HepG2 (cell line): ENCODE measurements around the gene DHRS13. TPM values are rescaled to one million over a fixed set of nuclear protein-coding genes. Genes with fewer than 3 reads are reported as not detected.

ENCODE experiments used
- EHMT2 ChIP-seq: fragments of 200-600 bp; sonication (generic); IDR thresholded peaks from 2 replicates; pipeline ENCODE4 v1.7.0; 2017; ENCODE audit warnings: antibody characterized with exemption, low read depth, low read length, borderline replicate concordance
- FOXA1 ChIP-seq, 2 experiments: fragments of 450-650 bp in 1 of 2; sonication (generic) in 1 of 2; formaldehyde crosslinking in 1 of 2; IDR thresholded peaks; 2 replicates each; pipeline versions ENCODE4 v1.4.0 to v1.6.1; 2016 to 2020; ENCODE audit warnings: missing genetic modification reagents in 1 of 2
- FOXJ3 ChIP-seq: sonication (generic); formaldehyde crosslinking; IDR thresholded peaks from 2 replicates; pipeline ENCODE4 v1.4.0; 2020; ENCODE audit warnings: missing genetic modification reagents, mild to moderate bottlenecking, borderline replicate concordance
- FOXK1 ChIP-seq: sonication (generic); formaldehyde crosslinking; IDR thresholded peaks from 2 replicates; pipeline ENCODE4 v1.4.0; 2020; ENCODE audit warnings: low read depth, missing genetic modification reagents, borderline replicate concordance
- HCFC1 ChIP-seq: fragments of 150-350 bp; IDR thresholded peaks from 2 replicates; pipeline ENCODE4 v1.6.1; 2014; ENCODE audit warnings: low read depth, low read length
- HMG20B ChIP-seq: conservative IDR thresholded peaks from 2 replicates; pipeline ENCODE4 v1.6.1; 2016; ENCODE audit warnings: missing genetic modification reagents, missing compliant biosample characterization
- NR2F2 ChIP-seq: IDR thresholded peaks from 2 replicates; pipeline ENCODE4 v1.6.1; 2012; ENCODE audit warnings: low read depth, inconsistent platforms, borderline replicate concordance
- ZFP36L2 ChIP-seq: sonication (generic); formaldehyde crosslinking; IDR thresholded peaks from 2 replicates; pipeline ENCODE4 v1.4.0; 2020; ENCODE audit warnings: missing genetic modification reagents
- ZFP41 ChIP-seq: sonication (generic); formaldehyde crosslinking; IDR thresholded peaks from 2 replicates; pipeline ENCODE4 v1.4.0; 2020; ENCODE audit warnings: mild to moderate bottlenecking, missing genetic modification reagents, borderline replicate concordance
- ZNF326 ChIP-seq: sonication (generic); formaldehyde crosslinking; IDR thresholded peaks from 2 replicates; pipeline ENCODE4 v1.4.0; 2020; ENCODE audit warnings: missing genetic modification reagents, borderline replicate concordance
- ZSCAN30 ChIP-seq: sonication (generic); formaldehyde crosslinking; IDR thresholded peaks from 2 replicates; pipeline ENCODE4 v1.5.0; 2020; ENCODE audit warnings: mild to moderate bottlenecking, missing genetic modification reagents
- polyA plus RNA-seq, 8 experiments: library from polyadenylated mRNA; depleted of rRNA in 3 of 8; stranded (reverse) in 7 of 8; unstranded in 1 of 8; fragments of >200 nt; fragmentation: Illumina TruSeq in 4 of 8; extraction: Trizol in 4 of 8; gene quantifications; 2 replicates each; pipeline versions ENCODE4 v1.2.1 to v1.2.3, GENCODE V29; 2011 to 2016; ENCODE audit warnings: low read depth in 4 of 8, missing spikeins in 1 of 8, mixed read lengths in 1 of 8; ENCODE audit not compliant: insufficient read depth in 1 of 8
- total RNA-seq, 5 experiments: library from RNA; depleted of rRNA; stranded (reverse); fragments of >200 nt; fragmentation: Illumina TruSeq; extraction: Trizol; gene quantifications; 2 replicates each; pipeline ENCODE4 v1.2.3, GENCODE V29; 2016; ENCODE audit warnings: low read depth in 1 of 5
- TF ChIP-seq, protein P1 (sequence below): sonication (generic); formaldehyde crosslinking; IDR thresholded peaks from 2 replicates; pipeline ENCODE4 v1.5.0; 2020; ENCODE audit warnings: mild to moderate bottlenecking, low read depth, missing genetic modification reagents, borderline replicate concordance
- TF ChIP-seq, protein P2 (sequence below): IDR thresholded peaks from 2 replicates; pipeline ENCODE4 v1.6.1; 2016; ENCODE audit warnings: missing compliant biosample characterization, missing genetic modification reagents, borderline replicate concordance
- TF ChIP-seq, protein P3 (sequence below), 2 experiments: fragments of 450-650 bp in 1 of 2; sonication (generic) in 1 of 2; formaldehyde crosslinking in 1 of 2; IDR thresholded peaks; 2 replicates each; pipeline versions ENCODE4 v1.6.1 to v1.8.0; 2016 to 2022; ENCODE audit warnings: antibody characterized with exemption in 1 of 2, mild to moderate bottlenecking in 1 of 2, missing genetic modification reagents in 1 of 2
- TF ChIP-seq, protein P4 (sequence below): sonication (generic); formaldehyde crosslinking; IDR thresholded peaks from 2 replicates; pipeline ENCODE4 v1.5.0; 2020; ENCODE audit warnings: missing genetic modification reagents

DHRS13 gene
- total and polyA plus RNA-seq, 2 of the 13 experiments (the other 11 are each of a cell fraction or from before 2014, with no cell fraction given), result 11.8 to 12.6 TPM

DNA sequence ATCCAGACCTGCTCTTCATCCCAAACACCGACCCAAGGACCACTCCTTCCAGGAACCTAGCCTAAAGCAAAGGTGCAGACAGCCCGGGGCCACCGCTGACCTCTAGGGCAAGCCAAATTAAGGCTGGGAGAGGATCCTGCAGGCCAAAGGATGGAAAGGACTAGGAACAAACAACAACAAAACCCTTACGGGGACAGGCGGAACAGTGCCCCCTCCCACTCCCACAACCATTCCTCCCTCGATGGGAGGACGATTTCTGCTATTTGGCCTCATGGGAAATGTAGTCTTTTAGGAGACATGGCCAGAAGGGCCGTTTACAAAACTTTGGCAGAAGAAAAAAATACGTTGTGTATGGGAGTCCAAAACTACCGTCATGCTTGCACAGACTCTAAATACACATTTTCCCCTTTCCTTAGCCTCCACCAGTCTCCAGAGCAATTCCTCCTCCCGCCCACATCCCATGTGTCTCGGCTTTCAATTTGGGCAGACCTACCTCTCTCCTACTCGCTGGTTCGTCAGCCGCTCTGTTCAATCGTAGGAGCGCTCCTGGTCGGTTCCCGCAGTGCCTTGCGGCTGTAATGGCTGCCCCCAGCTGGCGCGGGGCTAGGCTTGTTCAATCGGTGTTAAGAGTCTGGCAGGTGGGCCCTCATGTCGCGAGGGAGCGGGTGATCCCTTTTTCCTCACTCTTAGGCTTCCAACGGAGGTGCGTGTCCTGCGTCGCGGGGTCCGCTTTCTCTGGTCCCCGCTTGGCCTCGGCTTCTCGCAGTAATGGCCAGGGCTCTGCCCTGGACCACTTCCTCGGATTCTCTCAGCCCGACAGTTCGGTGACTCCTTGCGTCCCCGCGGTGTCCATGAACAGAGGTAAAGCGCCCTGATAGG lies 48.2 kb downstream of the DHRS13 start, which contains the start of gene ERAL1 (continued):
- TF ChIP-seq FOXJ3 (CRISPR knock-in tag) (no peak), ZFP41 (CRISPR knock-in tag) (no peak; the same call in 1 of the 2 replicates), EHMT2 (no peak), HCFC1 (peak; percentile 50; the same call in 1 of the 2 replicates), HMG20B (CRISPR knock-in tag) (no peak), ZNF326 (CRISPR knock-in tag) (no peak), NR2F2 (no peak), ZFP36L2 (CRISPR knock-in tag) (no peak), ZSCAN30 (CRISPR knock-in tag) (no peak), FOXK1 (CRISPR knock-in tag) (peak; percentile 51; the same call in 1 of the 2 replicates), FOXA1 (IDR thresholded peaks at IDR 0.05) (no peak), FOXA1 (CRISPR knock-in tag; IDR thresholded peaks at IDR 0.05) (no peak)
- TF ChIP-seq, protein P1, sequence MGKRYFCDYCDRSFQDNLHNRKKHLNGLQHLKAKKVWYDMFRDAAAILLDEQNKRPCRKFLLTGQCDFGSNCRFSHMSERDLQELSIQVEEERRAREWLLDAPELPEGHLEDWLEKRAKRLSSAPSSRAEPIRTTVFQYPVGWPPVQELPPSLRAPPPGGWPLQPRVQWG (CRISPR knock-in tag), result no peak
- TF ChIP-seq, protein P2, sequence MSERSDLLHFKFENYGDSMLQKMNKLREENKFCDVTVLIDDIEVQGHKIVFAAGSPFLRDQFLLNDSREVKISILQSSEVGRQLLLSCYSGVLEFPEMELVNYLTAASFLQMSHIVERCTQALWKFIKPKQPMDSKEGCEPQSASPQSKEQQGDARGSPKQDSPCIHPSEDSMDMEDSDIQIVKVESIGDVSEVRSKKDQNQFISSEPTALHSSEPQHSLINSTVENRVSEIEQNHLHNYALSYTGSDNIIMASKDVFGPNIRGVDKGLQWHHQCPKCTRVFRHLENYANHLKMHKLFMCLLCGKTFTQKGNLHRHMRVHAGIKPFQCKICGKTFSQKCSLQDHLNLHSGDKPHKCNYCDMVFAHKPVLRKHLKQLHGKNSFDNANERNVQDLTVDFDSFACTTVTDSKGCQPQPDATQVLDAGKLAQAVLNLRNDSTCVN (CRISPR knock-in tag), result peak; percentile 64; the same call in 1 of the 2 replicates
- TF ChIP-seq, protein P3, sequence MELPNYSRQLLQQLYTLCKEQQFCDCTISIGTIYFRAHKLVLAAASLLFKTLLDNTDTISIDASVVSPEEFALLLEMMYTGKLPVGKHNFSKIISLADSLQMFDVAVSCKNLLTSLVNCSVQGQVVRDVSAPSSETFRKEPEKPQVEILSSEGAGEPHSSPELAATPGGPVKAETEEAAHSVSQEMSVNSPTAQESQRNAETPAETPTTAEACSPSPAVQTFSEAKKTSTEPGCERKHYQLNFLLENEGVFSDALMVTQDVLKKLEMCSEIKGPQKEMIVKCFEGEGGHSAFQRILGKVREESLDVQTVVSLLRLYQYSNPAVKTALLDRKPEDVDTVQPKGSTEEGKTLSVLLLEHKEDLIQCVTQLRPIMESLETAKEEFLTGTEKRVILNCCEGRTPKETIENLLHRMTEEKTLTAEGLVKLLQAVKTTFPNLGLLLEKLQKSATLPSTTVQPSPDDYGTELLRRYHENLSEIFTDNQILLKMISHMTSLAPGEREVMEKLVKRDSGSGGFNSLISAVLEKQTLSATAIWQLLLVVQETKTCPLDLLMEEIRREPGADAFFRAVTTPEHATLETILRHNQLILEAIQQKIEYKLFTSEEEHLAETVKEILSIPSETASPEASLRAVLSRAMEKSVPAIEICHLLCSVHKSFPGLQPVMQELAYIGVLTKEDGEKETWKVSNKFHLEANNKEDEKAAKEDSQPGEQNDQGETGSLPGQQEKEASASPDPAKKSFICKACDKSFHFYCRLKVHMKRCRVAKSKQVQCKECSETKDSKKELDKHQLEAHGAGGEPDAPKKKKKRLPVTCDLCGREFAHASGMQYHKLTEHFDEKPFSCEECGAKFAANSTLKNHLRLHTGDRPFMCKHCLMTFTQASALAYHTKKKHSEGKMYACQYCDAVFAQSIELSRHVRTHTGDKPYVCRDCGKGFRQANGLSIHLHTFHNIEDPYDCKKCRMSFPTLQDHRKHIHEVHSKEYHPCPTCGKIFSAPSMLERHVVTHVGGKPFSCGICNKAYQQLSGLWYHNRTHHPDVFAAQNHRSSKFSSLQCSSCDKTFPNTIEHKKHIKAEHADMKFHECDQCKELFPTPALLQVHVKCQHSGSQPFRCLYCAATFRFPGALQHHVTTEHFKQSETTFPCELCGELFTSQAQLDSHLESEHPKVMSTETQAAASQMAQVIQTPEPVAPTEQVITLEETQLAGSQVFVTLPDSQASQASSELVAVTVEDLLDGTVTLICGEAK (IDR thresholded peaks at IDR 0.05), result no peak
- TF ChIP-seq, protein P3 (CRISPR knock-in tag; IDR thresholded peaks at IDR 0.05), result peak; percentile 52
- TF ChIP-seq, protein P4, sequence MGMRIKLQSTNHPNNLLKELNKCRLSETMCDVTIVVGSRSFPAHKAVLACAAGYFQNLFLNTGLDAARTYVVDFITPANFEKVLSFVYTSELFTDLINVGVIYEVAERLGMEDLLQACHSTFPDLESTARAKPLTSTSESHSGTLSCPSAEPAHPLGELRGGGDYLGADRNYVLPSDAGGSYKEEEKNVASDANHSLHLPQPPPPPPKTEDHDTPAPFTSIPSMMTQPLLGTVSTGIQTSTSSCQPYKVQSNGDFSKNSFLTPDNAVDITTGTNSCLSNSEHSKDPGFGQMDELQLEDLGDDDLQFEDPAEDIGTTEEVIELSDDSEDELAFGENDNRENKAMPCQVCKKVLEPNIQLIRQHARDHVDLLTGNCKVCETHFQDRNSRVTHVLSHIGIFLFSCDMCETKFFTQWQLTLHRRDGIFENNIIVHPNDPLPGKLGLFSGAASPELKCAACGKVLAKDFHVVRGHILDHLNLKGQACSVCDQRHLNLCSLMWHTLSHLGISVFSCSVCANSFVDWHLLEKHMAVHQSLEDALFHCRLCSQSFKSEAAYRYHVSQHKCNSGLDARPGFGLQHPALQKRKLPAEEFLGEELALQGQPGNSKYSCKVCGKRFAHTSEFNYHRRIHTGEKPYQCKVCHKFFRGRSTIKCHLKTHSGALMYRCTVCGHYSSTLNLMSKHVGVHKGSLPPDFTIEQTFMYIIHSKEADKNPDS (CRISPR knock-in tag), result no peak
